K562 (cell line): Measurements from ENCODE around the gene STUB1. TPM values are rescaled to one million over a fixed set of nuclear protein-coding genes. Genes with fewer than 3 reads are reported as not detected.

Source experiments
- HDGF ChIP-seq: fragments of 450-650 bp; IDR thresholded peaks from 2 replicates; pipeline ENCODE4 v1.6.1; 2016
- JUND ChIP-seq, 2 experiments: IDR thresholded peaks; 2 replicates in 1 of 2; 3 replicates in 1 of 2; pipeline ENCODE4 v1.6.1; 2011; ENCODE audit warnings: borderline replicate concordance in 2 of 2, low read depth in 2 of 2, low read length in 2 of 2, improper control_type of control experiment in 1 of 2, missing biosample characterization in 1 of 2, missing genetic modification characterization in 1 of 2, missing genetic modification reagents in 1 of 2
- ZNF224 ChIP-seq: sonication (generic); formaldehyde crosslinking; IDR thresholded peaks from 2 replicates; pipeline ENCODE4 v1.8.0; 2022; ENCODE audit warnings: mild to moderate bottlenecking, missing genetic modification reagents
- ZNF589 ChIP-seq: fragments of 200-800 bp; sonication (Bioruptor generic); IDR thresholded peaks from 2 replicates; pipeline ENCODE4 v1.6.1; 2016; ENCODE audit warnings: low read depth, missing genetic modification characterization, missing compliant biosample characterization
- polyA plus RNA-seq, 8 experiments: library from polyadenylated mRNA; depleted of rRNA in 4 of 8; stranded (reverse) in 5 of 8; unstranded in 3 of 8; fragments of >200 nt; fragmentation: Nextera tagmentation in 2 of 8; fragmentation: Illumina TruSeq in 1 of 8; extraction: Ambion mirVana in 2 of 8; extraction: Trizol in 1 of 8; gene quantifications; 2 replicates each; pipeline versions ENCODE4 v1.2.1 to v1.2.3, GENCODE V29; 2011 to 2014; ENCODE audit warnings: inconsistent platforms in 1 of 8, missing spikeins in 1 of 8
- total RNA-seq, 7 experiments: library from RNA; depleted of rRNA in 6 of 7; stranded (reverse); fragments of >200 nt in 6 of 7; fragmentation: Illumina TruSeq in 2 of 7; extraction: Trizol in 2 of 7; gene quantifications; 2 replicates each; pipeline versions ENCODE4 v1.2.1 to v1.2.3, GENCODE V29; 2011 to 2021; ENCODE audit warnings: low replicate concordance in 1 of 7
- TF ChIP-seq, protein P1 (sequence below), 2 experiments: fragments of 450-650 bp; formaldehyde crosslinking in 1 of 2; IDR thresholded peaks; 2 replicates each; pipeline versions ENCODE4 v1.4.0 to v1.6.1; 2014 to 2020; ENCODE audit warnings: mild to moderate bottlenecking in 2 of 2, borderline replicate concordance in 1 of 2, low read depth in 1 of 2
- TF ChIP-seq, protein P2 (sequence below): fragments of 150-350 bp; conservative IDR thresholded peaks from 2 replicates; pipeline ENCODE4 v1.6.1; 2014; ENCODE audit warnings: low read length
- TF ChIP-seq, protein P3 (sequence below): IDR thresholded peaks from 3 replicates; pipeline ENCODE4 v1.6.1; 2011; ENCODE audit warnings: borderline replicate concordance, mild to moderate bottlenecking, moderate library complexity; ENCODE audit not compliant: insufficient read length; ENCODE audit errors: extremely low read depth

Gene STUB1
- total and polyA plus RNA-seq, 9 of the 15 experiments (the other 6 are each of a cell fraction or from before 2014, with no cell fraction given), result 10.6 to 251 (median 152) TPM

DNA sequence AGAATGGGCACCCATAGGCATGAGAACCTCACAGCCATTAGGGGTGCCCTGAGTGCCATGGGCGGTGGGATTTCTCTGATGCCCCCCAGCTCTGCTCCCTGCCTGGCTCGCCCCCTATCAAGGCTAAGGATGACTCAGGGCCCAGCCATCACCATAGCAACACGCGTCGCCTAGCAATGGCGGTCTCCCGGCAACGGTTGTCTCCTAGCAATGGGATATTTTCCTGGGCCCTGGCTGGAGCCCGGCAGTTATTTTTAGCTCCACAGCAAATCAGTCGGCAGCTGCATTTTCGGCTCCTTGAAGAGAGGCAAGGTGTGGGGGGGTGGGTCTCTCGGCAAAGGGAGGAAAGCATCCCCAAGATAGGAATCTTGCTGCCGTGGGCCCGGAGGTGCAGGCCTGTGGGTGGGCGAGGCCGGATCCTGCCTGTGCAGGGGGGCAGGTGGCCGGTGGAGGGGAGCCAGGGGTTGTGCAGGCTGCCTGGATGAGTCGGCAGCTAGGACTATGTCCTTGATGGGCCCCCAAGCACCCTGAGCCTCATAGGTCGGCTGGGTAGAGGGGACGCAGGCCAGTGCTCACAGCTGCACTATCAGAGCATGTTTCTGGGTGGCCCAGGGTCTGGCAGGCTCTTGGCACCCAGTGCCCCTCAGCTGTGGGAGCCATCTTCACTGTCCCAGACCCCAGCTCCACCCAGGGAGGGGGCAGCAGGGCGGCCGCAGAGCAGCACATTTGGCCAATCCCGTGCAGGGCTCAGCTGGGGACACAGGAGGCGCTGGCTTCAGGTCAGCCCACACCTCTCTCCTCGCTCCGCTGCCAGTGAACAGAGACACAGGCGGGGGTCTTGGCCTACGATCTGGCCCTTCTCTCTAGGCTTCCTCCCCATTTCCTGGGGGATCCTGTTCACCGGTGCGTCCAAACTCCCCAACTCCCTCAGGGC is 29.6 kb downstream of the STUB1 start (continued):
- TF ChIP-seq, protein P1, sequence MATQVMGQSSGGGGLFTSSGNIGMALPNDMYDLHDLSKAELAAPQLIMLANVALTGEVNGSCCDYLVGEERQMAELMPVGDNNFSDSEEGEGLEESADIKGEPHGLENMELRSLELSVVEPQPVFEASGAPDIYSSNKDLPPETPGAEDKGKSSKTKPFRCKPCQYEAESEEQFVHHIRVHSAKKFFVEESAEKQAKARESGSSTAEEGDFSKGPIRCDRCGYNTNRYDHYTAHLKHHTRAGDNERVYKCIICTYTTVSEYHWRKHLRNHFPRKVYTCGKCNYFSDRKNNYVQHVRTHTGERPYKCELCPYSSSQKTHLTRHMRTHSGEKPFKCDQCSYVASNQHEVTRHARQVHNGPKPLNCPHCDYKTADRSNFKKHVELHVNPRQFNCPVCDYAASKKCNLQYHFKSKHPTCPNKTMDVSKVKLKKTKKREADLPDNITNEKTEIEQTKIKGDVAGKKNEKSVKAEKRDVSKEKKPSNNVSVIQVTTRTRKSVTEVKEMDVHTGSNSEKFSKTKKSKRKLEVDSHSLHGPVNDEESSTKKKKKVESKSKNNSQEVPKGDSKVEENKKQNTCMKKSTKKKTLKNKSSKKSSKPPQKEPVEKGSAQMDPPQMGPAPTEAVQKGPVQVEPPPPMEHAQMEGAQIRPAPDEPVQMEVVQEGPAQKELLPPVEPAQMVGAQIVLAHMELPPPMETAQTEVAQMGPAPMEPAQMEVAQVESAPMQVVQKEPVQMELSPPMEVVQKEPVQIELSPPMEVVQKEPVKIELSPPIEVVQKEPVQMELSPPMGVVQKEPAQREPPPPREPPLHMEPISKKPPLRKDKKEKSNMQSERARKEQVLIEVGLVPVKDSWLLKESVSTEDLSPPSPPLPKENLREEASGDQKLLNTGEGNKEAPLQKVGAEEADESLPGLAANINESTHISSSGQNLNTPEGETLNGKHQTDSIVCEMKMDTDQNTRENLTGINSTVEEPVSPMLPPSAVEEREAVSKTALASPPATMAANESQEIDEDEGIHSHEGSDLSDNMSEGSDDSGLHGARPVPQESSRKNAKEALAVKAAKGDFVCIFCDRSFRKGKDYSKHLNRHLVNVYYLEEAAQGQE (IDR thresholded peaks at IDR 0.05; ENCODE audit: borderline replicate concordance), result no peak
- TF ChIP-seq, protein P1 (CRISPR knock-in tag; IDR thresholded peaks at IDR 0.05; ENCODE audit: low read depth), result no peak
- TF ChIP-seq, protein P2, sequence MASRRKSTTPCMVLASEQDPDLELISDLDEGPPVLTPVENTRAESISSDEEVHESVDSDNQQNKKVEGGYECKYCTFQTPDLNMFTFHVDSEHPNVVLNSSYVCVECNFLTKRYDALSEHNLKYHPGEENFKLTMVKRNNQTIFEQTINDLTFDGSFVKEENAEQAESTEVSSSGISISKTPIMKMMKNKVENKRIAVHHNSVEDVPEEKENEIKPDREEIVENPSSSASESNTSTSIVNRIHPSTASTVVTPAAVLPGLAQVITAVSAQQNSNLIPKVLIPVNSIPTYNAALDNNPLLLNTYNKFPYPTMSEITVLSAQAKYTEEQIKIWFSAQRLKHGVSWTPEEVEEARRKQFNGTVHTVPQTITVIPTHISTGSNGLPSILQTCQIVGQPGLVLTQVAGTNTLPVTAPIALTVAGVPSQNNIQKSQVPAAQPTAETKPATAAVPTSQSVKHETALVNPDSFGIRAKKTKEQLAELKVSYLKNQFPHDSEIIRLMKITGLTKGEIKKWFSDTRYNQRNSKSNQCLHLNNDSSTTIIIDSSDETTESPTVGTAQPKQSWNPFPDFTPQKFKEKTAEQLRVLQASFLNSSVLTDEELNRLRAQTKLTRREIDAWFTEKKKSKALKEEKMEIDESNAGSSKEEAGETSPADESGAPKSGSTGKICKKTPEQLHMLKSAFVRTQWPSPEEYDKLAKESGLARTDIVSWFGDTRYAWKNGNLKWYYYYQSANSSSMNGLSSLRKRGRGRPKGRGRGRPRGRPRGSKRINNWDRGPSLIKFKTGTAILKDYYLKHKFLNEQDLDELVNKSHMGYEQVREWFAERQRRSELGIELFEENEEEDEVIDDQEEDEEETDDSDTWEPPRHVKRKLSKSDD, result peak; percentile 54; the same call in 1 of the 2 replicates
- TF ChIP-seq JUND (IDR thresholded peaks at IDR 0.05; ENCODE audit: borderline replicate concordance, low read depth, low read length) (peak; percentile 52; the same call in 1 of the 2 replicates), JUND (tag; IDR thresholded peaks at IDR 0.05; ENCODE audit: borderline replicate concordance, low read depth, low read length) (no peak), HDGF (no peak), ZNF224 (CRISPR knock-in tag) (no peak), ZNF589 (CRISPR knock-in tag) (no peak)
- TF ChIP-seq, protein P3, sequence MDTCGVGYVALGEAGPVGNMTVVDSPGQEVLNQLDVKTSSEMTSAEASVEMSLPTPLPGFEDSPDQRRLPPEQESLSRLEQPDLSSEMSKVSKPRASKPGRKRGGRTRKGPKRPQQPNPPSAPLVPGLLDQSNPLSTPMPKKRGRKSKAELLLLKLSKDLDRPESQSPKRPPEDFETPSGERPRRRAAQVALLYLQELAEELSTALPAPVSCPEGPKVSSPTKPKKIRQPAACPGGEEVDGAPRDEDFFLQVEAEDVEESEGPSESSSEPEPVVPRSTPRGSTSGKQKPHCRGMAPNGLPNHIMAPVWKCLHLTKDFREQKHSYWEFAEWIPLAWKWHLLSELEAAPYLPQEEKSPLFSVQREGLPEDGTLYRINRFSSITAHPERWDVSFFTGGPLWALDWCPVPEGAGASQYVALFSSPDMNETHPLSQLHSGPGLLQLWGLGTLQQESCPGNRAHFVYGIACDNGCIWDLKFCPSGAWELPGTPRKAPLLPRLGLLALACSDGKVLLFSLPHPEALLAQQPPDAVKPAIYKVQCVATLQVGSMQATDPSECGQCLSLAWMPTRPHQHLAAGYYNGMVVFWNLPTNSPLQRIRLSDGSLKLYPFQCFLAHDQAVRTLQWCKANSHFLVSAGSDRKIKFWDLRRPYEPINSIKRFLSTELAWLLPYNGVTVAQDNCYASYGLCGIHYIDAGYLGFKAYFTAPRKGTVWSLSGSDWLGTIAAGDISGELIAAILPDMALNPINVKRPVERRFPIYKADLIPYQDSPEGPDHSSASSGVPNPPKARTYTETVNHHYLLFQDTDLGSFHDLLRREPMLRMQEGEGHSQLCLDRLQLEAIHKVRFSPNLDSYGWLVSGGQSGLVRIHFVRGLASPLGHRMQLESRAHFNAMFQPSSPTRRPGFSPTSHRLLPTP, result no peak
